ENCODE data around the gene NUDT2.
"Not testable (repeated sequence)": the region's sequence is repeated elsewhere in the genome, so short reads cannot be mapped to it uniquely, and the experiment has no call there.

The NUDT2 gene

DNA sequence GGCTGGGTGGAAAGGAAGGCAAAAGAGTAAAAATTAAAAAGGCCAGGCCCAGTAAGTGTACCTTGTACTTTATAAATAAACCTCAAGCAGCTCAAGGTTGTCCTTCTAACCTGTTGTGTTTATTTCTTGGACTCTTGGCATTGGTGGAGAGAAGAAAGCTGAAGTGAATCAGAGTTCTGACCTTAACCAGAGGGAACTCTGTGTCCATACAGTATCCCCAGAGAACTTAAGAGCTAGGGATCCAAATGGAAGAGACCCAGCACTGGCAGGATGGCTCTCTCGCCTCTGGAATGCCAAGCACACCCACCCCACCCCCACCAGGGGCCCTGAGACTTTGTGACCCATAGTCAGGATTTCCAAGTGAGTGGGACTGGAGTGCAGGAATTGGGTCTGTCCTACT lies 14.2 kb downstream of the NUDT2 start:
- no peak overlapping the region for H3K4me3 ChIP-seq (replicated peaks; ENCODE audit: low read depth, low read length)
- TF ChIP-seq, protein P1, sequence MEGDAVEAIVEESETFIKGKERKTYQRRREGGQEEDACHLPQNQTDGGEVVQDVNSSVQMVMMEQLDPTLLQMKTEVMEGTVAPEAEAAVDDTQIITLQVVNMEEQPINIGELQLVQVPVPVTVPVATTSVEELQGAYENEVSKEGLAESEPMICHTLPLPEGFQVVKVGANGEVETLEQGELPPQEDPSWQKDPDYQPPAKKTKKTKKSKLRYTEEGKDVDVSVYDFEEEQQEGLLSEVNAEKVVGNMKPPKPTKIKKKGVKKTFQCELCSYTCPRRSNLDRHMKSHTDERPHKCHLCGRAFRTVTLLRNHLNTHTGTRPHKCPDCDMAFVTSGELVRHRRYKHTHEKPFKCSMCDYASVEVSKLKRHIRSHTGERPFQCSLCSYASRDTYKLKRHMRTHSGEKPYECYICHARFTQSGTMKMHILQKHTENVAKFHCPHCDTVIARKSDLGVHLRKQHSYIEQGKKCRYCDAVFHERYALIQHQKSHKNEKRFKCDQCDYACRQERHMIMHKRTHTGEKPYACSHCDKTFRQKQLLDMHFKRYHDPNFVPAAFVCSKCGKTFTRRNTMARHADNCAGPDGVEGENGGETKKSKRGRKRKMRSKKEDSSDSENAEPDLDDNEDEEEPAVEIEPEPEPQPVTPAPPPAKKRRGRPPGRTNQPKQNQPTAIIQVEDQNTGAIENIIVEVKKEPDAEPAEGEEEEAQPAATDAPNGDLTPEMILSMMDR (IDR thresholded peaks at IDR 0.05; ENCODE audit: low read depth, low read length, missing control alignments): no peak
- no peak for DNase-seq (ENCODE audit: extremely low read depth, low read depth)

DNA sequence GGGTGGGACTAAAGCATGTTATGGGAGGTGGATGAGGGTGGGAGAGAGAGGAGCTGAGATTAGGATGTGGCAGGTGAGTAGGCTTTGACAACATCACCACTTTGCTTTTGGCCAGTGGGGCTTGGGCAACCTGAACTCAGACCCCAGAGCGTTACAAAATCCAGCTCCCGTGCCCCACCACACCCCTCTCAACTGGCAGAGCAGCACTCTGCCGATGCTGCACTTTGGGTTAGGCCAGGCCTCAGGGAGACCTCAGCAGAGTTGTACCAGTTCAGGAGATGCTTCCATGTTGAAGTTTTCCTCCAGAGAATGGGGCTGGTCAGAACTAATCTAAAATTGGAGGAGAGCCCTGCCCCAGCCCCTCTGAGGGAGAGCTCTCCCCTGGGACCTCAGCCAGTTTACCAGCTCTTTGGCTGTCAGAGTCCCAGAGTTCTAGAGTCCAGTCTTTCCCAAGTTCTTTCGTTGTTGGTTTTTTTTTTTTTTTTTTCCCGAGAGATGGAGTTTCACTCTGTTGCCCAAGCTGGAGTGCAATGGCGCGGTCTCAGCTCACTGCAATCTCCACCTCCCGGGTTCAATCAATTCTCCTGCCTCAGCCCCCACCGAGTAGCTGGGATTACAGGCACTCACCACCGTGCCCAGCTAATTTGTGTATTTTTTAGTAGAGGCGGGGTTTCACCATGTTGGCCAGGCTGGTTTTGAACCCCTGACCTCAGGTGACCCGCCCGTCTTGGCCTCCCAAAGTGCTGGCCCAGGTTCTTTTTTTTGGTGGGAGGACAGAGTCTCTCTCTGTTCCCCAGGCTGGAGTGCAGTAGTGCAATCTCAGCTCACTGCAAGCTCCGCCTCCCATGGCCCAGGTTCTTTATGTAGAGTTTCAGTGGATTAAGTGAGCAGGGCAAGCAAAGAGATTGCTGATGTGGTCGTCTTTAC lies 17.8 kb downstream of the NUDT2 start:
- DNase-seq (ENCODE audit: extremely low read depth, low read depth): no peak
- TF ChIP-seq, protein P1 (IDR thresholded peaks at IDR 0.05; ENCODE audit: low read depth, low read length, missing control alignments): no peak

GRCh38 chr9:34347800-34348158 lies 18.4 kb downstream of the NUDT2 start:
- DNase-seq (ENCODE audit: extremely low read depth, low read depth): no peak
- TF ChIP-seq, protein P1 (IDR thresholded peaks at IDR 0.05; ENCODE audit: low read depth, low read length, missing control alignments): no peak
- H3K4me3 ChIP-seq (replicated peaks; ENCODE audit: low read depth, low read length): no peak overlapping the region

More for the DNA sequence above, 17.8 kb downstream of the NUDT2 start:
- no peak overlapping the region for H3K4me3 ChIP-seq (replicated peaks; ENCODE audit: low read depth, low read length)

GRCh38 chr9:34349324-34349723 lies 20.0 kb downstream of the NUDT2 start:
- no peak for DNase-seq (ENCODE audit: extremely low read depth, low read depth)
- H3K4me3 ChIP-seq (replicated peaks; ENCODE audit: low read depth, low read length): no peak overlapping the region
- TF ChIP-seq, protein P1 (IDR thresholded peaks at IDR 0.05; ENCODE audit: low read depth, low read length, missing control alignments): no peak

GRCh38 chr9:34352122-34352652 lies 22.8 kb downstream of the NUDT2 start:
- not testable (repeated sequence) for DNase-seq (ENCODE audit: extremely low read depth, low read depth)

DNA sequence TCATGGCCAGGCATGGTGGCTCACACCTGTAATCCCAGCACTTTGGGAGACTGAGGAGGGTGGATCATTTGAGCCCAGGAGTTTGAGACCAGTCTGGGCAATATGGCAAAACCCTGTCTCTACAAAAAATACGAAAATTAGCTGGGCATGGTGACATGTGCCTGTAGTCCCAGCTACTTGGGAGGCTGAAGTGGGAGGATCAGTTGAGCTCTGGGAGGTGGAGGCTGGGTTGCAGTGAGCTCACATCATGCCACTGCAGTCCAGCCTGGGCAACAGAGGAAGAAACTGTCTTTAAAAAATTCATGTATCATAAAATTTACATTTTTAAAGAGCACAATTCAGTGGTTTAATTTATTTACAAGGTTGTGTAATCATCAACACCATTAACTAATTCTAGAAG lies 23.6 kb downstream of the NUDT2 start:
- H3K4me3 ChIP-seq (replicated peaks; ENCODE audit: low read depth, low read length); DNase-seq (ENCODE audit: extremely low read depth, low read depth): not testable (repeated sequence)

More at GRCh38 chr9:34352122-34352652, 22.8 kb downstream of the NUDT2 start:
- not testable (repeated sequence) for H3K4me3 ChIP-seq (replicated peaks; ENCODE audit: low read depth, low read length)

DNA sequence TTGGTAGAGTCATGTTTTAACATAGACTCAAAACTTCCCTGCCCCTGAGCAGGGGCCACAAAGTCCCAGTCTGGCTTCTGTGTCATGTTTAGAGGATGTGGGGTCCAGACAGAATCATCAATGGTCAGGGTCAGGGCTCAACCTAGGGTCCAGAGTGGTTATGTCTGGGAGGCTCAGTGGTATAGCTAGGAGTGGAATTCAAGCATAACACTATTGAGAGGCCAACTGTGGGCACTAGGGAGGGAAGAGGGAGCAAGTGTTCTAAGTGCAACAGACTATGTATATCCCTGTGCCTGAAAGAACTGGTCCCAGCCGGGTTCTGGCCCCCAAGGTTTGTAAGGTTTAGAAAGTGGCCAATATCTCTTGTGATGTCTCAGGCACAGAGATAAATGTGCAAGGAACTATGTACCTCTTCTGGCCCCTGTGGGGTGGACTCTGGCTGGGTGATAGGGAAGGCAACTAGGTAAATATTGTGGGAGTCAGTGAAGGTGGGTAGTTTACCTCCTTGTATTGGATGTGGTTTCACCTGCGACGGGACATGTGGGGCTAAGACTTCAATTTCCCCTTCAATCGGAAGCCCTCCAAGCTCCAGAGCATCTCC lies 33.3 kb downstream of the NUDT2 start:
- no peak overlapping the region for H3K4me3 ChIP-seq (replicated peaks; ENCODE audit: low read depth, low read length)
- TF ChIP-seq, protein P1 (IDR thresholded peaks at IDR 0.05; ENCODE audit: low read depth, low read length, missing control alignments): no peak
- DNase-seq (ENCODE audit: extremely low read depth, low read depth): no peak
